ENCODE results near the gene HDAC5. TPM values are rescaled to one million over a fixed set of nuclear protein-coding genes. Genes with fewer than 3 reads are reported as not detected.

HDAC5 gene
- total RNA-seq, 3 donors from 2014 or later (not counting 1 experiment from before 2014, with no cell fraction given), result 79.2 to 100 (median 91.9) TPM

DNA sequence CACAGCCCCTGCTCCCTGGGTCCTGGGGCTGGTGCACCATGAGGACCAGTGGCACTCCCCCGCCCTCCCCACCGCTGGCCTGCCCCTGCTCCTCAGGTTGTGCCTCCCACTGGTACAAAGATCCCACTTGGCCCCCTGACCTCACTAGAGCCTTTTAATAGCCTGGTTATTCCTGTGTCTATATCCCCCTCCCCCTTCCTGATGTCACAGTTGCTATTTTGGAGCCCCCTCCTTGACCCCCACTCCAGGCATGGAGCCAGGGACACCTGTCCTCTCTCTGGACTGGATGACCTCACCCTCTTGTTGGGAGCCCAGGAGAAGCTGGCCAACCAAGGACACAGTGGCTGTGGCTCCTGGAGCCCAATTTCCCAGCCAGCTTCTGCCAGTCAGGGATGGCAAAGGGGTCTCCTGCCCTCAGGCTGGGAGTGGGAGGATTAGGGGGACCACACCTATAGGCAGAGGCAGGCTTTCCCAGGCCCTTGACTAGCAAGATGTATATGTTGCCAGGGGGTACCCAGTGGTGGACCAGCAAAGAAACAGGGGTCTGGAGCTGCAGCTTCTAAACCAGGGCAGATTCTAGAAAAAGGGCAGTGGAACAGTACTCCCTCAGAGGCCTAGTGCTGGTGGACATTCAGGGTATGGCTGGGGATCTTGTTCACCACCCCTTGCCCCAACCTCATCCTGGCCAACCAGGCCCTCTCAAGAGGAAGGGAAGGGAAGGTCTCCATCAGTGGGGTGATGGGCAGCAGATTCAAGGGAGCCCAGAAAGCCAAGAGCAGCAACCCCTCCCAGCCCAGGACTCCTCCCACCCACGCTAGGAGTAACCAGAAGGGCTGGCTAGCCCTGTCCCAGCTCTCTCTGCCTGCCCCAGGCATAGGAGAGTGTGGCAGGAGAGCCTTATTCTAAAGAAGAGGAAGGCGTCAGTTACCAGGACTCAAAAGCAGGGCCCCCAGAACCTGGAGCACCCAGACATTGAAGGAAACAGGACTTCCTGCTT lies 10.9 kb downstream of the HDAC5 start:
- no peak overlapping the region for H3K27ac ChIP-seq (ENCODE audit: low read length)
- intact Hi-C loops (cut with micrococcal nuclease), result no loop called here

GRCh38 chr17:44111777-44112176 lies 11.7 kb downstream of the HDAC5 start:
- Mint-ChIP-seq H3K4me1 (peaks cover 6 to 34% of the 10 kb centered on the region in 2 donors), H3K27ac (no peak overlapping the region), H3K36me3 (no peaks in the 10 kb centered on the region), H3K9me3 (no peaks in the 10 kb centered on the region), H3K4me3 (peak overlapping the region; percentile 9), H3K27me3 (ENCODE audit: low read depth in 2 of 2) (no peaks in the 10 kb centered on the region)
- H3K27ac ChIP-seq (ENCODE audit: low read length), result no peak overlapping the region
- no peaks in the 10 kb centered on the region for H3K9me3 ChIP-seq (ENCODE audit: control insufficient read depth, insufficient read depth, low read length)
- no peaks in the 10 kb centered on the region for H3K27me3 ChIP-seq (ENCODE audit: control insufficient read depth, insufficient read depth, low read length)
- DNase-seq, result no peak
- no peak for ATAC-seq
- TF ChIP-seq, protein P1, sequence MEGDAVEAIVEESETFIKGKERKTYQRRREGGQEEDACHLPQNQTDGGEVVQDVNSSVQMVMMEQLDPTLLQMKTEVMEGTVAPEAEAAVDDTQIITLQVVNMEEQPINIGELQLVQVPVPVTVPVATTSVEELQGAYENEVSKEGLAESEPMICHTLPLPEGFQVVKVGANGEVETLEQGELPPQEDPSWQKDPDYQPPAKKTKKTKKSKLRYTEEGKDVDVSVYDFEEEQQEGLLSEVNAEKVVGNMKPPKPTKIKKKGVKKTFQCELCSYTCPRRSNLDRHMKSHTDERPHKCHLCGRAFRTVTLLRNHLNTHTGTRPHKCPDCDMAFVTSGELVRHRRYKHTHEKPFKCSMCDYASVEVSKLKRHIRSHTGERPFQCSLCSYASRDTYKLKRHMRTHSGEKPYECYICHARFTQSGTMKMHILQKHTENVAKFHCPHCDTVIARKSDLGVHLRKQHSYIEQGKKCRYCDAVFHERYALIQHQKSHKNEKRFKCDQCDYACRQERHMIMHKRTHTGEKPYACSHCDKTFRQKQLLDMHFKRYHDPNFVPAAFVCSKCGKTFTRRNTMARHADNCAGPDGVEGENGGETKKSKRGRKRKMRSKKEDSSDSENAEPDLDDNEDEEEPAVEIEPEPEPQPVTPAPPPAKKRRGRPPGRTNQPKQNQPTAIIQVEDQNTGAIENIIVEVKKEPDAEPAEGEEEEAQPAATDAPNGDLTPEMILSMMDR (IDR thresholded peaks at IDR 0.05), result no peak
- H3K4me3 ChIP-seq (ENCODE audit: low read length), result no peak overlapping the region
- intact Hi-C loops (cut with micrococcal nuclease), result no loop called here
- H3K4me1 ChIP-seq (ENCODE audit: control insufficient read depth, insufficient read depth, low read length), result peaks cover 32% of the 10 kb centered on the region
- WGBS (ENCODE audit: insufficient coverage), result 97% methylated on average over 3 of the region's 3 CpGs
- H3K36me3 ChIP-seq (ENCODE audit: control insufficient read depth, insufficient read depth, low read length), result peaks cover 10% of the 10 kb centered on the region

More for the DNA sequence above, 10.9 kb downstream of the HDAC5 start:
- ATAC-seq, result no peak
- no peaks in the 10 kb centered on the region for H3K9me3 Mint-ChIP-seq
- no peaks in the 10 kb centered on the region for H3K36me3 Mint-ChIP-seq
- Histone ChIP-seq H3K27me3 (ENCODE audit: control insufficient read depth, insufficient read depth, low read length) (no peaks in the 10 kb centered on the region), H3K9me3 (ENCODE audit: control insufficient read depth, insufficient read depth, low read length) (no peaks in the 10 kb centered on the region), H3K36me3 (ENCODE audit: control insufficient read depth, insufficient read depth, low read length) (peaks cover 11% of the 10 kb centered on the region), H3K4me1 (ENCODE audit: control insufficient read depth, insufficient read depth, low read length) (peaks cover 32% of the 10 kb centered on the region), H3K4me3 (ENCODE audit: low read length) (no peak overlapping the region)
- no peak overlapping the region for H3K4me3 Mint-ChIP-seq
- H3K27ac Mint-ChIP-seq, result no peak overlapping the region
- DNase-seq, result no peak
- H3K4me1 Mint-ChIP-seq, result peaks cover 9 to 34% of the 10 kb centered on the region in 2 donors
- WGBS (ENCODE audit: insufficient coverage), result 88% methylated on average over 4 of the region's 4 CpGs
- H3K27me3 Mint-ChIP-seq (ENCODE audit: low read depth in 2 of 2), result no peaks in the 10 kb centered on the region
- TF ChIP-seq, protein P1 (IDR thresholded peaks at IDR 0.05), result no peak

DNA sequence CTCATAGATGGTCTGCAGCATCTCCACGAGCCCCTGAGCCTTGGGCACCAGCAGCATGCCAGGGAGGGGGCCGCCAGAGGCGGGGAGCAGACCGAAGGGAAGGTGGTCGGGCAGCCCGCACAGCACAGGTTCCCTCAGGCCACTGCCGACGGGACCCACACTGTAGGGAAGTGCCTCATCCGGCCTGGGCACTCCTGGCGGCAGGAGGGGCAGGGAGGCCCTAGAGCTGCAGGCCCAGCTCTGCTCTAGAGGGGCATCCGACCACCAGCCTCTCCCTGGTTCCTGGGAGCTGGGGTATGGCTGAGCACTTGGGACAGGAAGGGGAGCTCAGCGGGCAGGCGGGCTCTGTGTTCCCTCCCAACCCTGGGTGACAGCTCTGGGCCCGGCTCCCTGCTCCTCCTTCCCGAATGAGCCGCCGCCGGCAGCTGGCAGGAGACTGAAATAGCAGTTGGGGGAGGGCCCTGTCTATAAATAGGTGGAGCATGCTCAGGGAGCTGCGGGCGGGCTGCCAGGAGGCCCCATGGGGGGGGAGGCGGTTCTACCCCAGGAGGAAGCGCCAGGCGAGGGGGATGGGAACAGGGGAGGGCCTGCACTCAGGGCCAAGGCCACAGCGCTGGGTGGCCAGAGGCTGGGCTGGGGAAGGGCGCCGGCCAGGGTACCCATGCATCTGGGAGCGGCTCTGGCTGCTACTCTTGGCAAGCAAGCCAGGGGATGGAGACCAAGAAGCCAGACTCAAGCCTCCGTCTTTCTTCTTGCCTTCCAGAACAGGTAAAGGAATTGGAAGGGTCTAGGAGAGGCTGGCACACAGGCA lies 12.4 kb downstream of the HDAC5 start:
- H3K4me3 Mint-ChIP-seq, result peak overlapping the region; percentile 37
- Histone ChIP-seq H3K9me3 (ENCODE audit: control insufficient read depth, insufficient read depth, low read length) (no peaks in the 10 kb centered on the region), H3K4me3 (ENCODE audit: low read length) (no peak overlapping the region), H3K4me1 (ENCODE audit: control insufficient read depth, insufficient read depth, low read length) (peaks cover 32% of the 10 kb centered on the region), H3K27ac (ENCODE audit: low read length) (no peak overlapping the region), H3K36me3 (ENCODE audit: control insufficient read depth, insufficient read depth, low read length) (peaks cover 8% of the 10 kb centered on the region), H3K27me3 (ENCODE audit: control insufficient read depth, insufficient read depth, low read length) (no peaks in the 10 kb centered on the region)
- no peaks in the 10 kb centered on the region for H3K27me3 Mint-ChIP-seq (ENCODE audit: low read depth in 2 of 2)
- intact Hi-C loops (cut with micrococcal nuclease), result no loop called here
- H3K4me1 Mint-ChIP-seq, result peaks cover 0 to 34% of the 10 kb centered on the region in 2 donors
- no peaks in the 10 kb centered on the region for H3K9me3 Mint-ChIP-seq
- ATAC-seq, result peak; percentile 51 to 71 (median 71)
- H3K36me3 Mint-ChIP-seq, result no peaks in the 10 kb centered on the region
- peak overlapping the region in 1 of 2 donors; percentile 13 for H3K27ac Mint-ChIP-seq
- TF ChIP-seq, protein P1 (IDR thresholded peaks at IDR 0.05), result no peak
- DNase-seq, result peak; percentile 40 to 64
- 17% methylated on average over 28 of the region's 28 CpGs for WGBS (ENCODE audit: insufficient coverage)

Data from natural killer cell (primary cell).